ENCODE measurements around the gene CILP2.

The CILP2 gene

DNA sequence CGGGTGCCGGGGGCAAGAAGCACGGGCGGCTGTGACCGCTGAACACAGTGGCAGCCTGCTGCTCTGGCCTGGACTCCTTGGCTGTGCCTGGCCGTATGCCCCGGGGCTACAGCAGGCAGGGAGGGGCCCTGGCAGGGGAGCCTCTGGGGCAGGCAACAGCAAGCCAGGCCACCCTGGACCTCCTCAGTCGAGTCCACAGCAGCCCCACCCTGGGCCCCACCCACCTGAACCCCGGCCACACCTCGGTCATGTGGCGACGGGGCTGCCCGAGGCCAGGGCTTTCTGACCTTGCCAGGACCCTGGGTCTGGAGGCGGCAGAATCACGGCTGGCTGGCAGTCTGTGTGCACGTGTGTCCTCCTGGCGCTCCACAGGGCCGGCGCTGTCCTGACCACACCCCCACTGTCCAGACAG is 8.7 kb downstream of the CILP2 start:
- H3K27ac ChIP-seq, result peak overlapping the region; percentile 57; the same call in 1 of the 2 replicates
- TF ChIP-seq CTCF (conservative IDR thresholded peaks at IDR 0.05; ENCODE audit: low read depth), result no peak
- ChIA-PET CTCF (no interaction called here), POLR2A (ENCODE audit: low non-redundant PET) (no interaction called here)
- no peak for DNase-seq (ENCODE audit: low spot score)

- H3K27ac ChIP-seq, result peak overlapping the region; percentile 57
- ChIA-PET POLR2A (ENCODE audit: low non-redundant PET) (no interaction called here), CTCF (interaction anchor here (0.7 to 1.8 kb wide), 3 partner anchors 15 to 210 kb away, joined by 3 to 8 read pairs (median 5); no protein-coding TSS in a partner anchor)
- DNase-seq (ENCODE audit: low spot score), result no peak
- TF ChIP-seq CTCF (conservative IDR thresholded peaks at IDR 0.05; ENCODE audit: low read depth), result no peak
Observed at GRCh38 chr19:19547674-19548336, 9.7 kb downstream of the CILP2 start.

DNA sequence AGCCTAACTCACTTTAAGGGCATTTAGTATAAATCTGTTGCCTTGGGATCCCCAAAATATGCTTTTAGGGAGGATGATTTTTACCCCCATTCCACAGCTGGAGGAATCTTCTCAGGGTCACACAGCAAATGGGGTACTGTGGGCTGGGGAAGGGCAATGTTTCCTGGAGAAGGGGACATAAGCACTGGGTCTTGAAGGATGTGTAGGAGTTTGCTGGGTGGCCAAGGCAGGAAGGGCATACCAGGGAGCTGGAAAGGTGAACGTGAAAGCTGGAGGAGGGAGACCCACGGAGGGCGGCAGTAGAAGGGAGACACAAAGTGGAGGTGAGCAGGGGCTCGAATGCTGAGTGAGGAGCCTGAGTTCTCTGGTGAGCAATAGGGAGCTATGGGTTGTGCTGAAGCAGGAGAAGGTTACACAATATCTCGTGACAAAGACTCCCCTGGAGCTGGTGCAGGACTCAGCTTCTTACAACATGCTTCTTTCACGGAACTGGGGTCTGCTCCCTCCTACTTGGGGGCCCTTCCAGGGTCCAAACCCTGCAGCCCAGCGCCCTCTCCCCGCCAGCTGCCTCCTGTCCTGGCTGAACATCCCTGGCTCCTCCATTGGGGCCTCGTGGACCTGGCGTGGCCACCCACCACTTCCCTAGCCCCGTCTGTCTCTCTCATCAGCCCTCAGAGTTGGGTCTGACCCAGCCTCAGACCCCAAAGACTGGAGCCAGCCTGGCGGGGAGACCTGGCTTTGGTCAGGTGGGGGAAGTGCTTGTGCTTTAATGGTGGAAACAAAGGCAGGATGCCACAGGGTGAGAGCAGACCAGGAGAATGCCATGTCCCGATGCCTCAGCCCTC is 11.1 kb downstream of the CILP2 start:
- DNase-seq (ENCODE audit: low spot score), result no peak
- no peak for TF ChIP-seq CTCF (conservative IDR thresholded peaks at IDR 0.05; ENCODE audit: low read depth)
- ChIA-PET CTCF (interaction anchor here (1.5 to 1.8 kb wide), 2 partner anchors 17 to 95 kb away, joined by 5 to 8 read pairs; no protein-coding TSS in a partner anchor), POLR2A (ENCODE audit: low non-redundant PET) (no interaction called here)
- no peak overlapping the region for H3K27ac ChIP-seq

- ChIA-PET CTCF (no interaction called here), POLR2A (ENCODE audit: low non-redundant PET) (no interaction called here)
- DNase-seq (ENCODE audit: low spot score), result no peak
- no peak for TF ChIP-seq CTCF (conservative IDR thresholded peaks at IDR 0.05; ENCODE audit: low read depth)
- no peak overlapping the region for H3K27ac ChIP-seq
Observed at GRCh38 chr19:19549804-19550464, 11.9 kb downstream of the CILP2 start.

DNA sequence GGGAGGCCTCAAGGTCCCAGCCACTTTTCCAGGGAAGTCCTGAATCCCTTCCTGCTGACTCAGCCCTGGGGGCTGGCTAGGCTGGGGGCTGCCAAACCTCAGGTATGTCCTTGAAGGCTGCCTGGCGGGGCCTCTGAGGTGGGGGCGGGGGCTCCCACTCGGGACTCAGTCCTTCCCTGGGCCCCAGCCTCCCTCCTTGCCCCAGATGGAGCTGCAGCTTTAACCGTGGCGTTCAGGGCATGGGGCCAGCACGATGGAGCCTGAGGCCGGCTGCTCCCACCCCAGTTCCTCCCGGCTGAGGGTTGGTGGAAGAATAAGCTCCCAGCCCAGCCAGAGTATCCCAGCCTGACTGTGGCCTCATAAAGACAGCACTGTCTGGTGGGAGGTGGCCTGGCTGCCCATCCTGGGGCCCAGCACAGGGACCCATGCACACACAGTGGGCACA is 12.4 kb downstream of the CILP2 start:
- ChIA-PET CTCF (interaction anchor here (0.6 to 2.8 kb wide), 3 partner anchors 10 to 92 kb away, joined by 4 to 25 read pairs (median 5); no protein-coding TSS in a partner anchor), POLR2A (ENCODE audit: low non-redundant PET) (no interaction called here)
- DNase-seq (ENCODE audit: low spot score), result no peak
- TF ChIP-seq CTCF (conservative IDR thresholded peaks at IDR 0.05; ENCODE audit: low read depth), result no peak
- H3K27ac ChIP-seq, result no peak overlapping the region
